Stomach (tissue), 9 donors: ENCODE measurements around the gene MBD3L5. TPM values are rescaled to one million over a fixed set of nuclear protein-coding genes. Genes with fewer than 3 reads are reported as not detected.

Experiments
- DNase-seq, 2 donors: peaks; one replicate each; pipeline versions ENCODE4 v3.0.0 to v3.0.0-alpha.2; 2013 to 2019
- H3K27ac ChIP-seq, 5 donors: fragments of 200-600 bp in 4 of 5; sonication (generic) in 4 of 5; one replicate each; pipeline ENCODE4 v1.5.1; 2013 to 2019; ENCODE audit warnings: mild to moderate bottlenecking in 1 of 5, moderate library complexity in 1 of 5
- H3K27me3 ChIP-seq, 3 donors: fragments of 200-600 bp; sonication (generic); one replicate each; pipeline ENCODE4 v1.5.1; 2017 to 2019; ENCODE audit warnings: mixed run types in 1 of 3
- H3K36me3 ChIP-seq, 4 donors: fragments of 200-600 bp; sonication (generic); 1 replicate in 3 of 4; 2 replicates in 1 of 4; pipeline ENCODE4 v1.5.1; 2016 to 2019
- H3K4me1 ChIP-seq, 4 donors: fragments of 200-600 bp; sonication (generic); one replicate each; pipeline ENCODE4 v1.5.1; 2016 to 2019
- H3K4me3 ChIP-seq, 4 donors: fragments of 200-600 bp; sonication (generic) in 3 of 4; one replicate each; pipeline ENCODE4 v1.5.1; 2016 to 2019; ENCODE audit warnings: mild to moderate bottlenecking in 1 of 4
- H3K9me3 ChIP-seq, 4 donors: fragments of 200-600 bp; sonication (generic); one replicate each; pipeline ENCODE4 v1.5.1; 2016 to 2019
- CTCF ChIP-seq, 7 experiments: fragments of 450-650 bp in 4 of 7; fragments of 200-600 bp in 3 of 7; sonication (generic) in 3 of 7; IDR thresholded peaks; one replicate each; pipeline ENCODE4 v1.5.1; 2016 to 2019; ENCODE audit warnings: antibody characterized with exemption in 7 of 7, control low read depth in 2 of 7, mild to moderate bottlenecking in 1 of 7
- EP300 ChIP-seq: sonication (generic); formaldehyde crosslinking; IDR thresholded peaks from one replicate; pipeline ENCODE4 v1.6.1; 2017; ENCODE audit warnings: antibody characterized with exemption
- POLR2A ChIP-seq, 4 donors: fragments of 450-650 bp; IDR thresholded peaks; one replicate each; pipeline ENCODE4 v1.6.1; 2016; ENCODE audit warnings: antibody characterized with exemption in 4 of 4, control low read depth in 2 of 4, mild to moderate bottlenecking in 1 of 4, moderate library complexity in 1 of 4
- POLR2AphosphoS5 ChIP-seq, 3 donors: sonication (generic); formaldehyde crosslinking; IDR thresholded peaks; one replicate each; pipeline ENCODE4 v1.6.1; 2016; ENCODE audit warnings: antibody characterized with exemption in 3 of 3
- WGBS, 5 donors: extraction: QIAGEN DNeasy Blood & Tissue Kit in 3 of 5; methylation state at CpG; one replicate each; pipeline versions ENCODE4 v1.1.5 to v1.1.7; 2013 to 2018; 5-methylcytosine and 5-hydroxymethylcytosine counted together
- intact Hi-C: fragments of 100-400 bp; cut with DNase I; formaldehyde crosslinking; loops from one replicate; pipeline ENCODE4 v1.15.1; 2023; ENCODE audit warnings: low total_unique reads
- polyA plus RNA-seq, 3 donors: library from polyadenylated mRNA; stranded (reverse); fragments of 200-250 nt; gene quantifications; one replicate each; pipeline ENCODE4 v1.2.3, GENCODE V29; 2013
- total RNA-seq, 5 donors: library from RNA; depleted of rRNA; stranded (reverse); fragments of >200 nt; gene quantifications; one replicate each; pipeline versions ENCODE4 v1.1.0 to v1.2.3, GENCODE V29; 2014 to 2016
- donor health status: healthy with polysubstance abuse.
- donor health status: Bipolar disorder and iron deficiency.
- donor health status: healthy.

MBD3L5 gene
- total and polyA plus RNA-seq, 8 donors = not detected

- no peak for TF ChIP-seq POLR2AphosphoS5 (IDR thresholded peaks at IDR 0.05)
- TF ChIP-seq POLR2A (IDR thresholded peaks at IDR 0.05) = no peak
- no peak for TF ChIP-seq CTCF (IDR thresholded peaks at IDR 0.05)
- TF ChIP-seq EP300 = no peak
- no peaks in the 10 kb centered on the region for H3K9me3 ChIP-seq
- no peaks in the 10 kb centered on the region for H3K4me1 ChIP-seq
- no peak overlapping the region for H3K27ac ChIP-seq
- no peaks in the 10 kb centered on the region for H3K27me3 ChIP-seq
- H3K4me3 ChIP-seq = no peak overlapping the region
- intact Hi-C loops = no loop called here
- DNase-seq = no peak
- 63 to 70% (median 69%) methylated on average over 4 of the region's 4 CpGs for whole genome bisulfite sequencing, 5 donors
- H3K36me3 ChIP-seq = no peaks in the 10 kb centered on the region
Measured at GRCh38 chr19:6996810-6997209, 33.6 kb upstream of the MBD3L5 start.

GRCh38 chr19:6997679-6998445, 32.5 kb upstream of the MBD3L5 start:
- H3K9me3 ChIP-seq = no peaks in the 10 kb centered on the region
- H3K27me3 ChIP-seq = peaks cover 0 to 7% (median 0%) of the 10 kb centered on the region in 3 donors
- no peaks in the 10 kb centered on the region for H3K4me1 ChIP-seq
- H3K36me3 ChIP-seq = no peaks in the 10 kb centered on the region
- peak in 1 of 2 donors; percentile 4 for DNase-seq
- no peak for TF ChIP-seq POLR2A (IDR thresholded peaks at IDR 0.05)
- TF ChIP-seq EP300 = no peak
- no peak for TF ChIP-seq POLR2AphosphoS5 (IDR thresholded peaks at IDR 0.05)
- TF ChIP-seq CTCF (IDR thresholded peaks at IDR 0.05) = no peak
- WGBS, 5 donors = 79 to 88% (median 86%) methylated on average over 15 of the region's 15 CpGs
- intact Hi-C loops = no loop called here
- no peak overlapping the region for H3K27ac ChIP-seq
- H3K4me3 ChIP-seq = no peak overlapping the region

GRCh38 chr19:6999933-7000332, 30.4 kb upstream of the MBD3L5 start:
- H3K4me1 ChIP-seq = no peaks in the 10 kb centered on the region
- DNase-seq = no peak
- TF ChIP-seq POLR2AphosphoS5 (IDR thresholded peaks at IDR 0.05) = no peak
- TF ChIP-seq POLR2A (IDR thresholded peaks at IDR 0.05) = no peak
- TF ChIP-seq EP300 = no peak
- no peak for TF ChIP-seq CTCF (IDR thresholded peaks at IDR 0.05)
- peaks cover 0 to 7% (median 0%) of the 10 kb centered on the region in 3 donors for H3K27me3 ChIP-seq
- intact Hi-C loops = no loop called here
- no peak overlapping the region for H3K4me3 ChIP-seq
- H3K36me3 ChIP-seq = no peaks in the 10 kb centered on the region
- 58 to 78% (median 73%) methylated on average over 7 of the region's 7 CpGs for WGBS, 5 donors
- no peak overlapping the region for H3K27ac ChIP-seq
- H3K9me3 ChIP-seq = no peaks in the 10 kb centered on the region

GRCh38 chr19:7000333-7000732, 30.0 kb upstream of the MBD3L5 start:
- Histone ChIP-seq H3K9me3 (no peaks in the 10 kb centered on the region), H3K27me3 (peaks cover 0 to 7% (median 0%) of the 10 kb centered on the region in 3 donors), H3K27ac (no peak overlapping the region), H3K4me1 (no peaks in the 10 kb centered on the region), H3K36me3 (no peaks in the 10 kb centered on the region), H3K4me3 (no peak overlapping the region)
- DNase-seq = peak in 1 of 2 donors; percentile 5
- intact Hi-C loops = no loop called here
- TF ChIP-seq CTCF (IDR thresholded peaks at IDR 0.05) = no peak
- TF ChIP-seq POLR2A (IDR thresholded peaks at IDR 0.05) = no peak
- TF ChIP-seq POLR2AphosphoS5 (IDR thresholded peaks at IDR 0.05) = no peak
- no peak for TF ChIP-seq EP300
- WGBS, 5 donors = 55 to 68% (median 61%) methylated on average over 3 of the region's 3 CpGs
